AG08396 (cell line): Measurements from ENCODE around the gene OBSL1.

Source experiments
- DNase-seq: peaks from one replicate; pipeline ENCODE4 v3.0.0; 2012; ENCODE audit warnings: low spot score, mixed read lengths

The OBSL1 gene

GRCh38 chr2:219549619-219550018, 21.7 kb downstream of the OBSL1 start:
- DNase-seq = no peak

- no peak for DNase-seq
Observed at GRCh38 chr2:219548990-219549389, 22.3 kb downstream of the OBSL1 start.

DNA sequence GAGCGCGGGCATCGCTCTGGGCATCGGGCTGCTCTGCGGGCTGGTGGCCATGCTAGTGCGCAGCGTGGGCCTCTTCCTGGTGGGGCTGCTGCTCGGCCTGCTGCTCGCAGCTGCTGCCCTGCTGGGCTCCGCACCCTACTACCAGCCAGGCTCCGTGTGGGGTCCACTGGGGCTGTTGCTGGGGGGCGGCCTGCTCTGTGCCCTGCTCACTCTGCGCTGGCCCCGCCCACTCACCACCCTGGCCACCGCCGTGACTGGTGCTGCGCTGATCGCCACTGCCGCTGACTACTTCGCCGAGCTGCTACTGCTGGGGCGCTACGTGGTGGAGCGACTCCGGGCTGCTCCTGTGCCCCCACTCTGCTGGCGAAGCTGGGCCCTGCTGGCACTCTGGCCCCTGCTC, 23.7 kb downstream of the OBSL1 start:
- no peak for DNase-seq

DNA sequence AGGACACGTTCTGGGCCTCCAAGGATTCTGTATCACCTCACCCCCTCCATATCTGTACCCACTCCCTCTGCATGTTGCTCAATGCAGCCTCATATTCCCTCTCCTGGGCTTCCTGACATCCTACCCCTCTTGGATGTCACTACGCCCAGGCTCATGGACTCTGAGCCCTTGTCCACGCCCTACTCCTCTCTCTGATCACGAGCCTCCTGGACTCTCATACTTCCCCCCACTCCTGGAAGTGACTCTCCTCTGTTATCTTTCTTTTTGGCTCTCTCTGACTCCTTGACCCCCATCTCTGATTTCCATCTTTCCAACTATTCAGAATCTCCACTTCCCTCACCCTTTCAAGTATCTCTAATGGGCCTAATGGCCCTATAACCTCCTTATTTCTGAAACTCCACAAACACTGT, 25.4 kb downstream of the OBSL1 start:
- DNase-seq = no peak

GRCh38 chr2:219545295-219545942, 25.9 kb downstream of the OBSL1 start:
- DNase-seq = no peak

DNA sequence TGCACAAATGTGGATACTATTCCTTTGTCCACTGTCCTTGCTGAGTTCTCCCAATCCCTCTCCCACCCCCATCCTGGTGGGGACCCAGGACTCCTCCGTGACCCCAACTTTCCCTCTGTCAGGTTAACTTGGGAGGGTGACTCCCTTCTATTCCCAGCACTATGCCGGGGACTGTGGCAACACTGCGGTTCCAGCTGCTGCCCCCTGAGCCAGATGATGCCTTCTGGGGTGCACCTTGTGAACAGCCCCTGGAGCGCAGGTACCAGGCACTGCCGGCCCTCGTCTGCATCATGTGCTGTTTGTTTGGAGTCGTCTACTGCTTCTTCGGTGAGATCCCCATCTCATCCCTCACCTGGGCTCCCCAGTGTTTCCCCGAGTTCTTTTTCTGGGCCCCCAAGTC, 26.8 kb downstream of the OBSL1 start:
- DNase-seq = no peak

- DNase-seq = peak; percentile 99
Observed at GRCh38 chr2:219543596-219544358, 27.6 kb downstream of the OBSL1 start, which contains the start of the genes CHPF and TMEM198. Gene CHPF, minus strand, starts transcription at chr2:219543809. Its CDS starts 271 bp downstream, at chr2:219543538. Gene TMEM198, plus strand, starts transcription at chr2:219544028. Its CDS starts 700 bp downstream, at chr2:219544728.

DNA sequence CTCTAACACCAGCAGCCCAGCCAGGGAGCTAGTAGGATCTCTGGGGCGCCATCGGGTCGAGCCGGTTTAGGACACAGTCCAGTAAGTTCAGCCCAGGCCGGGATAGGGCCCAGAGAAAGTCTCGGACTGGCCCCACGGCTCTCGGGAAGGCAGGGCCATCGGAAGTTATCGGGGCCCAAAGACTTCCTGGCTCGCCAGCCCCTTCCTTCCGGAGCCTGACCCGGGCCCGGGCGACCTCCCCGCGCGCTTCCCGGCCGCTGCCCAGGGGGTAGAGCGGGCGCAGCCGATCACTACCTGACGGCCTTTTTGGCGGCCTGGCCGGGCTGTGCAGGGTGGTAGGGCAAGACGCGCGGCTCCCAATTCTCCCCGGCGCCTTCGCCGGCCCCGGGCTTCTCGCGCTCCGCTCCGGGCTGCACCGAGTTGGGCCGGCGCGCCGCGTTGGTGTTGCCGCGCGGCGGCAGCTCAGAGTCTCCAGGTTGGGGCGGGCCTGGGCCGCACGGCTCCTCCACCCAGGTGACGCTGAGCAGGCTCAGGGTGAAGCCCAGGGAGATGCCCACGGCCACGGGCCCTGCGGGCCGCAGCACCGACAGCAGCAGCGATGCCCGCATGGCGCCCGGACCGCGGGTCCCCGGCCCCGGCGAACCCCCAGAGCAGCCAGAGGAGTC, 28.3 kb downstream of the OBSL1 start:
- peak; percentile 73 for DNase-seq

- peak; percentile 61 for DNase-seq
Observed at GRCh38 chr2:219541611-219542180, 29.6 kb downstream of the OBSL1 start.

- DNase-seq = no peak
Observed at GRCh38 chr2:219540784-219541504, 30.4 kb downstream of the OBSL1 start.

DNA sequence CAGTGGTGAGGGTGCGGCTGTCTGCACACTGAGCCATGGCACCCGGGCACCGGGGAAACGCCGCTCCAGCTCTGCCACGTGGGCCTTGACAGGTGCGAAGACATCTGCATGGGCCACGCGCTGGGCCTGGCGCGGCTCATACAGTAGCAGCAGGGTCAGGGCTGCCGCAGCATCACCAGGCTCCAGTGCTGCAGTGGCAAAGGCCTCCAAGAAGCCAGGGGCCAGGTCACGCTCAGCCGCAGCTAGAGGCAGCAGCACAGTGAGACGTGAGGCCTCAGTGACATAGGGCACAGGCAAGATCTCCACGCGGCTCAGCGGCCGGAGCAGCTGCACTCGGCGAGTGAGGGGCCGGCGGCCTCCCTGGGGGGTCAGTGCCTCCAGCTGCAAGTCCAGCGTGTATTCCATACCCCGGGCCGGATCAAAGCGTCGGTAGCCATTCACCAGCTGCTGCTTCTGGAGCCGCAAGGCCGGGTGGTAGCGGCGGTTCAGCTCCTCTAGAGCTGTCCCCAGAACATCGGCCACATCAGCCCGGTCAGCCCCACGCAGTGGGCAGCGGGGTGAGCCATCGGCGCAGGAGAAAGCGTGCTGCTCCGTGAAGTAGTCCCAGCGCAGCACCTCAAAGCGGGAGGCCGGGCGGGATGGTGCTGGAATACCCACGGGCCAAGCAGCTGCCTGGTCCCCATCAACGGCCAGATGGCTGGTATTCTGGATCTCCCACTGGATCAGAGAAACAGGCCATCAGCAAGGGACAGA, 31.2 kb downstream of the OBSL1 start:
- DNase-seq = no peak

DNA sequence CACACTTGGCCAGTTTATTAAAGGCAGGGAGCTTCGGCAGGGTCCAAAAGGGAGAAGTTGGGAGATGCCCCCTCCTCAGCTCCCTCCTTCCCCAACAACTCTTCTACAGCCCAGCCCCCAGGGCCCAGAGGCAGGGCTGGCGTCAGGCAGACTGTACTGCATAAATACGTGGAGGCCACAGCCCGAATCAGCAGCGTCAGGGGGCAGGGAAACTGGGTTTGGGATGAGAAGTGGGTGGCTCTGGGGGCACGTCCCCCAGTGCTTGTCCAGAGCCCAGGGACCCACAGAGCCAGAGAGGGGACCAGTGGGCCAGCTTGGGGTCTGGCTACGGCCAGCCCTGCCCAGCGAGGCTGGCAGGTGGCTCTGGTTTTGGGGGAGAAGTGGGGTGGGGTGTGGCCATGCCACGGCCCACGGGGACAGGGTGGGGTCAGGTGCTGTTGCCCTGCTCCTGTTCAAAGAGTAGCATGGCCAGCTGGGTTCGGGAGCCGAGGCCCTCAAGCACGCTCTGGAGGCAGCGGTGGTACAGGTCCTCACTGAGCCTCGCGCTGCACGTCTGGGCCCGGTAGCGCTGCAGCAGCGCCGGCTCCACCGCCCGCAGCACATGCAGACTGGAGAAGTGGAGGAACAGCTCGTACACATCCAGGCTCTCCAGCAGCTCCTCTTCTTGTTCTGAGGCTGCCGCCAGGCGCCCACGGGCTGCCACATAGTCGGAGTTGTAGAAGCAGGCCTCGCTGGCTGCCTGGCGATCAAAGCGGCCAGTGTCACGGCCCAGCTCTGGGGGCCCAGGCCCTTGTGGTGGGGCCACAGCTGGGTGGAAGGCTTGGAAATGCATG, 32.2 kb downstream of the OBSL1 start:
- no peak for DNase-seq

DNA sequence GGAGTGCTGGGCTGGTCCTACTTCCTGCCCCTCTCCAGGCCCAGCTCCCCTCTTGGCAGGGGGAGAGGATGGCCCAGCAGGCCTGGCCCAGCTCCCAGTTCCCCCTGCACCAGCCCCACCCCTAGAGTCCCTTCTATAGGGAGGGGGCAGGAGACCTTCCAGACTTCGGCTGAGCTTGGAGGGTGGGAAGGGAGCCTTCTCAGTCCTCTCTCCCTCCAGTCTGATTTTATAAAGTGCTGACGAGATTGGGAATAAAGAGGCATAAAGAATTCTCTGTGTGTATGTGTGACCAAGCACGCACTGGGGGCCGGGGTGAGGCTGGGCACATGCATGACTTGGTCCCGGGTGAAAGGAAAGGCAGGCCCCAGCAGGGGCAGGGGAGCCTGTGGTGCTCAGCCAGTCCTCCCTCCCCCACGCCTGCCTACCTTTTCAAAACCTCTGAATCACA, 32.8 kb downstream of the OBSL1 start:
- no peak for DNase-seq

GRCh38 chr2:219537657-219538488, 33.5 kb downstream of the OBSL1 start:
- DNase-seq = no peak

GRCh38 chr2:219536967-219537366, 34.4 kb downstream of the OBSL1 start:
- DNase-seq = no peak

DNA sequence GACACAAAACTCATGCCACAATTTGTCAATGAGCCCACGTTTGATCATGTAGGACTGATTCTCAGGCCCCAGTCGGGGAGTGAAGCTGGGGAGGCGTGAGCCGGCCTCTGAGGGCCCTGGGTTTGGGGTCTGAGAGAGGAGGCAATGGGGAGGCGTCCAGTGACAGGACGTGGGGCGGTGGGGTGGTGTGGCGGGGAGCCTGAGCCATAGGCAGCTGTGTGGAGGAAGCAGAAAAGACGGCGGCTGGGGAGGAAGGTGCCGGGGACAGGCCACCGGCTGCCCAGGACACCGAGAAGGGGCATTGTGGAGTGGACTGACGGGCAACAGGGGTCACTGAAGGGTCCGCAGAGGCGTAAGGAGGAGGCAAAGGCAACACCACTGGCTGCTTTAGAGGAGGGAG, 34.9 kb downstream of the OBSL1 start:
- no peak for DNase-seq

DNA sequence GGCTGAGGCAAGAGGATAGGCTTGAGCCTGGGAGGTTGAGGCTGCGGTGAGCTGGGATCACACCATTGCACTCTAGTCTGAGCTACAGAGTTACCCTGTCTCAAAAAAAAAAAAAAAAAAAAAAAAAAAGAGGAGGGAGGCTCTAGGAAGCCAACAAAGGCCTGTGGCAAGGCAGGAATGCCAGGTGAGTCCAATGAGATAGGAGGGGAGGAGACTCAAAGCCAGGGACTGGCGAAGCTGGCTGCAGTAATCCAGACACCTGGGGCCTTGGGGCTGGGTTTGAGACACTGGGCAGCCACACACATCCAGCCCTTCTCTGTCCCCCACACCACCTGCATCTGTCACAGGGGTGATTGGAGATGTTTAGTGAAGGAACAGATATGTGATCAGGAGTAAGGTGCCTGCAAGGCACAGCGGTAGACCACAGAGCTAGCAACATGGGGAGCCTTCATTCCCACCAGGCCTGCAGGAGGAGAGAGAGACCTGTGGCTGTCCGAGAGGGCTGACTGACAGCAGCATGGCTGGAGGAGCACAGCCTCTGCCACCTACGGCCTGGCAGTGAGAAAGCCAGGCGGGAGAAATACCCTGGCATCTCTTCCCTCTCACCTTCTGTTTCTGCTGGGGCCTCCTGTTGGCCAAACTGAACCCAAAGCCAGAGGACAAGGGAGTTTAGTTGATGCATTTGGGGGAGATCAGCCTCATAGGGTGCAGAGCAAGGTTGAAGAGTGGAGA, 37.2 kb downstream of the OBSL1 start:
- DNase-seq = no peak

- no peak for DNase-seq
Observed at GRCh38 chr2:219532378-219532649, 39.0 kb downstream of the OBSL1 start.
